Neuronal stem cell (in vitro differentiated cells): ENCODE measurements around the gene BTG3.

Experiments
- DNase-seq: peaks from one replicate; pipeline ENCODE4 v3.0.0-alpha.2; 2013; ENCODE audit warnings: low spot score
- H2AFZ ChIP-seq: one replicate; pipeline ENCODE4 v1.6.1; 2013; ENCODE audit warnings: mild to moderate bottlenecking, low read length, inconsistent platforms
- H2AK5ac ChIP-seq: 2 replicates; pipeline ENCODE4 v1.6.1; 2013; ENCODE audit warnings: low read depth, mild to moderate bottlenecking, inconsistent platforms, low read length, moderate library complexity, mixed read lengths
- H2BK120ac ChIP-seq: 2 replicates; pipeline ENCODE4 v1.6.1; 2013; ENCODE audit warnings: low read depth, mild to moderate bottlenecking, inconsistent platforms, low read length, moderate library complexity, mixed read lengths
- H2BK12ac ChIP-seq: one replicate; pipeline ENCODE4 v1.6.1; 2013; ENCODE audit warnings: low read length, inconsistent platforms
- H2BK15ac ChIP-seq: 2 replicates; pipeline ENCODE4 v1.6.1; 2013; ENCODE audit warnings: mild to moderate bottlenecking, low read length, inconsistent platforms, mixed read lengths
- H2BK5ac ChIP-seq: one replicate; pipeline ENCODE4 v1.6.1; 2013; ENCODE audit warnings: inconsistent platforms, mild to moderate bottlenecking, low read length, moderate library complexity
- H3K14ac ChIP-seq: one replicate; pipeline ENCODE4 v1.6.1; 2013; ENCODE audit warnings: low read length, inconsistent platforms
- H3K18ac ChIP-seq: 2 replicates; pipeline ENCODE4 v1.6.1; 2013; ENCODE audit warnings: low read length, inconsistent platforms
- H3K23ac ChIP-seq: 2 replicates; pipeline ENCODE4 v1.6.1; 2013; ENCODE audit warnings: low read depth, mild to moderate bottlenecking, mixed read lengths, low read length, inconsistent platforms; ENCODE audit not compliant: poor library complexity
- H3K27ac ChIP-seq: replicated peaks from 3 replicates; pipeline ENCODE4 v1.5.1; 2013; ENCODE audit warnings: low read length, inconsistent platforms
- H3K27me3 ChIP-seq, 3 experiments: 2 replicates each; pipeline ENCODE4 v1.6.1; 2013; ENCODE audit warnings: low read length in 3 of 3, mild to moderate bottlenecking in 2 of 3, inconsistent platforms in 1 of 3, low read depth in 1 of 3, mixed read lengths in 1 of 3, moderate library complexity in 1 of 3; ENCODE audit not compliant: control insufficient read depth in 3 of 3, insufficient read depth in 3 of 3
- H3K36me3 ChIP-seq, 2 donors: replicated peaks in 1 of 2; 2 replicates each; pipeline ENCODE4 v1.6.1; 2013; ENCODE audit warnings: low read length in 2 of 2; ENCODE audit not compliant: control insufficient read depth in 2 of 2, insufficient read depth in 2 of 2
- H3K4ac ChIP-seq: 2 replicates; pipeline ENCODE4 v1.6.1; 2013; ENCODE audit warnings: inconsistent platforms, mild to moderate bottlenecking, low read length, moderate library complexity
- H3K4me1 ChIP-seq, 2 donors: 1 replicate in 1 of 2; 2 replicates in 1 of 2; pipeline ENCODE4 v1.6.1; 2013; ENCODE audit warnings: low read length in 2 of 2, low read depth in 1 of 2; ENCODE audit not compliant: control insufficient read depth in 2 of 2, insufficient read depth in 1 of 2
- H3K4me2 ChIP-seq: one replicate; pipeline ENCODE4 v1.6.1; 2013; ENCODE audit warnings: mild to moderate bottlenecking, low read length, inconsistent platforms; ENCODE audit not compliant: insufficient read depth, poor library complexity, severe bottlenecking
- H3K4me3 ChIP-seq, 2 donors: 2 replicates each; pipeline ENCODE4 v1.5.1; 2013; ENCODE audit warnings: low read length in 2 of 2, mild to moderate bottlenecking in 2 of 2, inconsistent platforms in 1 of 2, moderate library complexity in 1 of 2
- H3K79me1 ChIP-seq: one replicate; pipeline ENCODE4 v1.6.1; 2013; ENCODE audit warnings: low read depth, mild to moderate bottlenecking, inconsistent platforms, low read length, moderate library complexity
- H3K9ac ChIP-seq: one replicate; pipeline ENCODE4 v1.6.1; 2013; ENCODE audit warnings: mild to moderate bottlenecking, low read depth, low read length, inconsistent platforms; ENCODE audit not compliant: poor library complexity
- H3K9me3 ChIP-seq, 2 donors: replicated peaks in 1 of 2; 2 replicates each; pipeline versions ENCODE3 to v1.6.1; 2013; ENCODE audit warnings: low read length in 2 of 2, mild to moderate bottlenecking in 2 of 2, inconsistent platforms in 1 of 2, low read depth in 1 of 2, mixed read lengths in 1 of 2, moderate library complexity in 1 of 2; ENCODE audit not compliant: control insufficient read depth in 2 of 2, insufficient read depth in 1 of 2
- H4K8ac ChIP-seq: one replicate; pipeline ENCODE4 v1.6.1; 2013; ENCODE audit warnings: low read depth, mild to moderate bottlenecking, inconsistent platforms, low read length, moderate library complexity
- H4K91ac ChIP-seq: one replicate; pipeline ENCODE4 v1.6.1; 2013; ENCODE audit warnings: low read length, low read depth, mild to moderate bottlenecking, inconsistent platforms; ENCODE audit not compliant: poor library complexity
- WGBS, 2 donors: extraction: QIAGEN DNeasy Blood & Tissue Kit; methylation state at CpG; one replicate each; pipeline ENCODE4 v1.1.7; 2013; ENCODE audit warnings: missing lambda C conversion rate in 2 of 2, mixed read lengths in 1 of 2; ENCODE audit not compliant: insufficient read length in 2 of 2, insufficient replicate concordance in 1 of 2; ENCODE audit errors: extremely low coverage in 2 of 2; 5-methylcytosine and 5-hydroxymethylcytosine counted together

Gene BTG3

GRCh38 chr21:17616831-17617230, 4.1 kb upstream of the BTG3 start:
- Histone ChIP-seq H2BK5ac (no peak overlapping the region), H3K18ac (no peak overlapping the region), H3K23ac (no peak overlapping the region), H3K4ac (no peak overlapping the region), H2BK15ac (no peak overlapping the region), H4K8ac (no peak overlapping the region), H3K79me1 (peaks cover 4% of the 10 kb centered on the region), H4K91ac (no peak overlapping the region), H3K9me3 (no peaks in the 10 kb centered on the region), H3K4me1 (peaks cover 0 to 2% of the 10 kb centered on the region in 2 donors), H2AK5ac (no peak overlapping the region), H3K4me3 (no peak overlapping the region), H3K27ac (no peak overlapping the region), H3K36me3 (no peaks in the 10 kb centered on the region), H3K9ac (no peak overlapping the region), H3K14ac (no peak overlapping the region), H3K4me2 (no peak overlapping the region), H3K27me3 (peaks cover 0 to 7% (median 0%) of the 10 kb centered on the region in 3 experiments), H2AFZ (no peak overlapping the region), H2BK12ac (no peak overlapping the region), H2BK120ac (no peak overlapping the region)
- no CpG with 5 or more reads among the region's 1 CpG for WGBS, 2 donors
- no peak for DNase-seq

GRCh38 chr21:17613242-17613676, 558 bp upstream of the BTG3 start:
- Histone ChIP-seq H3K4me1 (peaks cover 2 to 7% of the 10 kb centered on the region in 2 donors), H2BK120ac (no peak overlapping the region), H3K9me3 (peaks cover 0 to 5% of the 10 kb centered on the region in 2 donors), H2BK15ac (peak overlapping the region; percentile 47), H4K91ac (no peak overlapping the region), H2AFZ (peak overlapping the region; percentile 96), H2AK5ac (no peak overlapping the region), H3K36me3 (peaks cover 0 to 23% of the 10 kb centered on the region in 2 donors), H3K4me3 (peak overlapping the region; percentile 94 to 99), H3K79me1 (peaks cover 4% of the 10 kb centered on the region), H2BK12ac (no peak overlapping the region), H3K27ac (no peak overlapping the region), H3K4me2 (peak overlapping the region; percentile 47), H3K14ac (peak overlapping the region; percentile 78), H2BK5ac (peak overlapping the region; percentile 31), H3K4ac (no peak overlapping the region), H3K23ac (peak overlapping the region; percentile 100), H3K18ac (peak overlapping the region; percentile 94), H3K27me3 (peaks cover 0 to 10% (median 0%) of the 10 kb centered on the region in 3 experiments), H3K9ac (peak overlapping the region; percentile 56), H4K8ac (peak overlapping the region; percentile 32)
- DNase-seq: peak; percentile 4
- no CpG with 5 or more reads among the region's 16 CpGs for WGBS, 2 donors

GRCh38 chr21:17612023-17612564, 607 bp downstream of the BTG3 start:
- Histone ChIP-seq H4K8ac (no peak overlapping the region), H3K36me3 (peaks cover 5 to 35% of the 10 kb centered on the region in 2 donors), H2BK5ac (peak overlapping the region; percentile 31), H3K79me1 (peaks cover 6% of the 10 kb centered on the region), H3K18ac (peak overlapping the region; percentile 97), H3K9me3 (peaks cover 0 to 5% of the 10 kb centered on the region in 2 donors), H4K91ac (no peak overlapping the region), H3K27me3 (peaks cover 0 to 10% (median 0%) of the 10 kb centered on the region in 3 experiments), H3K27ac (no peak overlapping the region), H2AK5ac (peak overlapping the region; percentile 79), H2BK12ac (no peak overlapping the region), H3K4me1 (peaks cover 2 to 7% of the 10 kb centered on the region in 2 donors), H3K4me3 (peak overlapping the region; percentile 94 to 99), H2BK15ac (peak overlapping the region; percentile 18), H3K23ac (peak overlapping the region; percentile 100), H3K4ac (no peak overlapping the region), H2AFZ (peak overlapping the region; percentile 96), H3K9ac (peak overlapping the region; percentile 95), H3K14ac (no peak overlapping the region), H3K4me2 (peak overlapping the region; percentile 92), H2BK120ac (no peak overlapping the region)
- DNase-seq: peak; percentile 14
- WGBS, 2 donors: no CpG with 5 or more reads among the region's 50 CpGs

- Histone ChIP-seq H3K27ac (no peak overlapping the region), H3K79me1 (peaks cover 6% of the 10 kb centered on the region), H2BK12ac (no peak overlapping the region), H3K4ac (no peak overlapping the region), H3K14ac (no peak overlapping the region), H2AK5ac (peak overlapping the region; percentile 79), H2BK5ac (no peak overlapping the region), H2AFZ (peak overlapping the region; percentile 96), H3K27me3 (peaks cover 0 to 10% (median 0%) of the 10 kb centered on the region in 3 experiments), H3K23ac (no peak overlapping the region), H3K36me3 (peaks cover 5 to 40% of the 10 kb centered on the region in 2 donors), H3K9ac (peak overlapping the region; percentile 85), H3K4me2 (peak overlapping the region; percentile 92), H3K4me1 (peaks cover 2 to 7% of the 10 kb centered on the region in 2 donors), H3K4me3 (peak overlapping the region; percentile 94 to 99), H3K9me3 (peaks cover 0 to 5% of the 10 kb centered on the region in 2 donors), H3K18ac (peak overlapping the region; percentile 97), H2BK120ac (no peak overlapping the region), H4K8ac (no peak overlapping the region), H4K91ac (no peak overlapping the region), H2BK15ac (no peak overlapping the region)
- WGBS, 2 donors: no CpG with 5 or more reads among the region's 26 CpGs
- DNase-seq: peak; percentile 53
Measured at GRCh38 chr21:17611414-17612022, 1.2 kb downstream of the BTG3 start.
